Endothelial cell (in vitro differentiated cells): Measurements from ENCODE around the gene RGS5. TPM values are rescaled to one million over a fixed set of nuclear protein-coding genes. Genes with fewer than 3 reads are reported as not detected.

Source experiments
- DNase-seq: peaks from one replicate; pipeline ENCODE4 v3.0.0; 2021; ENCODE audit warnings: low spot score
- H3K27ac Mint-ChIP-seq: one replicate; pipeline ENCODE4 v1.8.0; 2021; ENCODE audit warnings: mixed read lengths, inconsistent platforms; ENCODE audit not compliant: unreplicated experiment
- H3K27me3 Mint-ChIP-seq: one replicate; pipeline ENCODE4 v1.8.0; 2021; ENCODE audit warnings: mild to moderate bottlenecking, moderate library complexity, mixed read lengths, inconsistent platforms; ENCODE audit not compliant: unreplicated experiment
- H3K36me3 Mint-ChIP-seq: one replicate; pipeline ENCODE4 v1.8.0; 2021; ENCODE audit warnings: mild to moderate bottlenecking, low read depth, mixed read lengths, inconsistent platforms; ENCODE audit not compliant: unreplicated experiment
- H3K4me1 Mint-ChIP-seq: one replicate; pipeline ENCODE4 v1.8.0; 2021; ENCODE audit warnings: mild to moderate bottlenecking, mixed read lengths, inconsistent platforms; ENCODE audit not compliant: unreplicated experiment
- H3K4me3 Mint-ChIP-seq: one replicate; pipeline ENCODE4 v1.8.0; 2021; ENCODE audit warnings: mild to moderate bottlenecking, mixed read lengths, inconsistent platforms; ENCODE audit not compliant: unreplicated experiment
- H3K9me3 Mint-ChIP-seq: one replicate; pipeline ENCODE4 v1.8.0; 2021; ENCODE audit warnings: mixed read lengths, inconsistent platforms; ENCODE audit not compliant: unreplicated experiment
- total RNA-seq: library from RNA; stranded (reverse); fragmentation: NEBNext Ultra II Directional; extraction: Animal tissue kit (Norgen Biotek cat#: 25700); gene quantifications from one replicate; pipeline ENCODE4 v1.2.1, GENCODE V29; 2021; ENCODE audit not compliant: unreplicated experiment
- TF ChIP-seq, protein P1 (sequence below): fragments of 200-600 bp; sonication (generic); IDR thresholded peaks from one replicate; pipeline ENCODE4 v1.5.0; 2021; ENCODE audit warnings: antibody characterized with exemption; ENCODE audit not compliant: unreplicated experiment

Gene RGS5
- total RNA-seq, 1 donor from 2014 or later, result 581 TPM

DNA sequence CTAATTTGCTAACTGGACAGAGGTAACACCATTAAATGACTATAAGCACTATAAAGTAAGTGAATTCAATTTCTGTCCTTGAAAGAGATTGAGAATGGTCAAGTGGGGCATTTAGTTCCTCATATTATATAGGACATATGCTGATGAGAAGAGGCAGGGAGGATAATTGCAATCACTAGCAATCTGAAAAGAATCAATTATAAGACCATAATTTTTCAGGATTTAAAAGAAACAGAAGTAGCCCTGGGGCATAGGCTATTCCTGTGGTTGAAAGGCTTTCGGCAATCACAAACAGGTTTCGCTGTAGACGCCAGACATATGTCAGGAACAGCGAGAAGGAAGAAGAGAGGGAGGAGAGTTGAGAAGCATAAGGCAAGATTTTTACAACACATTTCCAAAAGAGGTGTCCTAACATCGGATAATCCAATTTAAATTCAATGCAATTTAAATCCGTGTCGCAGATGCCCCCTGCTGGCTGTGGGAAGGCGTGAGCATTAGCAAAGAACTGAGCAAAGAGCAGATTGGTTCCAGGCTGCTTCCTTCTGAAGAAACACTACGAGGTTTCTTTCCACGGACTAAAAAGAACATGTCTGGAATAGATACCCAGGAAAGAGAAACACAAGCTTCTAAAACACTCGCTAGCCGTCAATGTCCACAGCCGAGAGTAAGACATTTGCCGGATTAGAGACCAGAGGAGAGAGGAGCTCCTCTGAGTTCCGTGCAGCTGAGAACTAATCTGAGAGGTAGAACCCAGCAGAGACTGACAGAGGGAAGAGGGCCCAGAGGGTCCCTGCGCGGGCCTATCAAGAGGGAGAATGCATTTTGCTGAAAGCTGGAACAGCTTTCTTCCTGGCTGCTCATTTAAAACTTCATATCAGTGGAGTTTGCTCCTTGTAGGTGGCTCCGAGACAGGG, 27.9 kb downstream of the RGS5 start:
- no peaks in the 10 kb centered on the region for H3K9me3 Mint-ChIP-seq

DNA sequence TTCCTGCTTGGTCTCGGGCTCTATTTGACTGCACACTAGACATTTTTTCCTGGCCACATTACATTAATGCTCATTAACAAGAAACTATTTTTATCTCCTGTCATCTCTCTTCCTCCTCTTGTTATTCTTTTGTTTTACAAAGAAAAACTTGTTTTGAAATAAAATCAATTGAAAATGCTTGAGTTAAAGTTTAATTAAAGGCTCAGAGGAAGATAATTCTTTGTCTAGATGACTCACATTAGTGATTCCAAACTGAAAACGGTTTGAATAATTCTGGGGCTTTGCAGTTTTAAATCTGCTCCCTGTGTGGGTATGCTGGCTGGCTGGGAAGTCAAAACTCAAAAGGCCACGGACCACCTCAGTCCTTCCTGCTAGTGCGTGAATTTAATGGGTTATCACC, 29.6 kb downstream of the RGS5 start:
- Mint-ChIP-seq H3K9me3 (no peaks in the 10 kb centered on the region), H3K27me3 (no peaks in the 10 kb centered on the region), H3K4me1 (peaks cover 23% of the 10 kb centered on the region), H3K36me3 (peaks cover 3% of the 10 kb centered on the region), H3K4me3 (no peak overlapping the region), H3K27ac (no peak overlapping the region)
- no peak for DNase-seq
- TF ChIP-seq, protein P1, sequence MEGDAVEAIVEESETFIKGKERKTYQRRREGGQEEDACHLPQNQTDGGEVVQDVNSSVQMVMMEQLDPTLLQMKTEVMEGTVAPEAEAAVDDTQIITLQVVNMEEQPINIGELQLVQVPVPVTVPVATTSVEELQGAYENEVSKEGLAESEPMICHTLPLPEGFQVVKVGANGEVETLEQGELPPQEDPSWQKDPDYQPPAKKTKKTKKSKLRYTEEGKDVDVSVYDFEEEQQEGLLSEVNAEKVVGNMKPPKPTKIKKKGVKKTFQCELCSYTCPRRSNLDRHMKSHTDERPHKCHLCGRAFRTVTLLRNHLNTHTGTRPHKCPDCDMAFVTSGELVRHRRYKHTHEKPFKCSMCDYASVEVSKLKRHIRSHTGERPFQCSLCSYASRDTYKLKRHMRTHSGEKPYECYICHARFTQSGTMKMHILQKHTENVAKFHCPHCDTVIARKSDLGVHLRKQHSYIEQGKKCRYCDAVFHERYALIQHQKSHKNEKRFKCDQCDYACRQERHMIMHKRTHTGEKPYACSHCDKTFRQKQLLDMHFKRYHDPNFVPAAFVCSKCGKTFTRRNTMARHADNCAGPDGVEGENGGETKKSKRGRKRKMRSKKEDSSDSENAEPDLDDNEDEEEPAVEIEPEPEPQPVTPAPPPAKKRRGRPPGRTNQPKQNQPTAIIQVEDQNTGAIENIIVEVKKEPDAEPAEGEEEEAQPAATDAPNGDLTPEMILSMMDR, result no peak

More for the DNA sequence above, 27.9 kb downstream of the RGS5 start:
- Mint-ChIP-seq H3K4me3 (no peak overlapping the region), H3K27me3 (no peaks in the 10 kb centered on the region), H3K4me1 (peaks cover 25% of the 10 kb centered on the region), H3K27ac (peak overlapping the region; percentile 44), H3K36me3 (peaks cover under 1% of the 10 kb centered on the region)
- TF ChIP-seq, protein P1, result peak; percentile 59
- DNase-seq, result peak; percentile 67

DNA sequence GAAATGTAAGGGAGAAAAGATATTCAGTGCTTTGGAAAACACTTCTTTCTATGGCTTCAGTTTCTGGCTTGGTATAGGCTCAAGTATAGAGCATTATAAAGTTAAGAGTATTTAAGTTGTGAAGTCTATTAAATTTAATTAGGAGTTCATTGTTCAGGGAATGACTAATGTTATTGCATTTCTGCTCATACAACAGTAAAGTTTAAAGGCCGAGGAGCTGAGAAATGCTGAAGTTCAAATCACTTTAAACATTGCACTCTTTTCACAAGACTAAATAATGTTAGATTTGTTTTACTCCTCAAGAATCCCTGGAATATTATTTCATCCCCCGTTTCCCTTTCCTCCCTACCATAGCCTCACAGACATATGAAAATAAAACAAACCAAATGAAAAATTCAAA, 30.1 kb downstream of the RGS5 start:
- Mint-ChIP-seq H3K4me1 (peaks cover 26% of the 10 kb centered on the region), H3K27me3 (no peaks in the 10 kb centered on the region), H3K36me3 (peaks cover 7% of the 10 kb centered on the region), H3K27ac (no peak overlapping the region), H3K9me3 (no peaks in the 10 kb centered on the region), H3K4me3 (no peak overlapping the region)
- TF ChIP-seq, protein P1, result no peak
- DNase-seq, result no peak

DNA sequence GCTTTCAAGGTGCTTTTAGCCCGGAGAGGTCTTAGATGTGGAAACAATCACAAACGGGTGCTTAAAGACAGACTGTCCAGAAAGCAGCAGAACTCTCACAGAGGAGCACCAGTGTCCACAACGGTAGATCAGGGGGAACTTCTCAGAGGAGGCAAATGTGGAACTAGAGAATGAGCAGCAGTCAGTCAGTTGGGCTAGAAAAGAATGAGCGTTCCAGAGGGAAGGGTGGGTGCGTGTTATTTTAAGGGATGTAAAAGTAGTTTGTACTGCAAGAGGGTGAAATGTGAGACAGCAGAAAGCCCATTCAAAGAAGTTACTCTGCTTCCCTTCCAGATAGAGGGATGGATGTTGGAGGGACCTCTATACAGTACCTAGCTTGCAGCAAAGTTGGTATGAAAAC, 30.9 kb downstream of the RGS5 start:
- no peak overlapping the region for H3K4me3 Mint-ChIP-seq
- peaks cover 14% of the 10 kb centered on the region for H3K36me3 Mint-ChIP-seq
- no peaks in the 10 kb centered on the region for H3K27me3 Mint-ChIP-seq
- TF ChIP-seq, protein P1, result no peak
- DNase-seq, result no peak
- peaks cover 26% of the 10 kb centered on the region for H3K4me1 Mint-ChIP-seq
- no peak overlapping the region for H3K27ac Mint-ChIP-seq
- H3K9me3 Mint-ChIP-seq, result no peaks in the 10 kb centered on the region

DNA sequence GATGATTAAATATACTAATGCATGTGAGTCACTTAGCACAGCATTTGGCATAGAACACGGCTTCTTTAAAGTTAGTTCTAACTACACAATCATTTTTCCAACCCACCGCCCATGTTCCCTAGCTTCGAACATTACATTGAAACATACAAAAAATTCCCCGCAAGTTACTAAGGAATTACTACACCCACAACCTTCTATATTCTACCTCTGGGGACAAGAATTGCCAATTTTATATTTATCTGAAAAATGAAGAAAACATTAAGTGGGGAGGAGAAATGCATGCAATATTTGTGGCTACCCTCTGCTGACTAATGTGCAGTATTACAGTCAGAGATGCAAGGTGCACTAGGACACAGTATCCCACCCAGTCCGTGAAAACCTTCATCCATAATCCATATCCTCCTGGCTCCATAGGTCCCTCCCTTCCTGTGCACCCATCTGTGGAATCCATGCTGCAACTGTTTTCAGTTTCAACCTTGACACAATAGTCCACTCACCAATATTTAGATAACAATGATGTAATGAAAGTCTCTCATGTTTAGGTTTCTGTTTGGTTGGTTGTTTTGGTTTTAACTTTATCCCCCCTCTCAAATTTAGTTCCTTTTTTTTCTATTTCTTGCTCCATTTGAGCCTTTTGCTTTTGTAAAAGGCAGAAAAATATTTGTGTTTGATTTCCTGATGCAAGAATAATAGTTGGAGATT, 31.6 kb downstream of the RGS5 start:
- Mint-ChIP-seq H3K4me3 (no peak overlapping the region), H3K36me3 (peaks cover 15% of the 10 kb centered on the region), H3K27ac (no peak overlapping the region), H3K27me3 (no peaks in the 10 kb centered on the region), H3K9me3 (no peaks in the 10 kb centered on the region), H3K4me1 (peaks cover 26% of the 10 kb centered on the region)
- TF ChIP-seq, protein P1, result peak; percentile 32
- no peak for DNase-seq
